Lower leg skin (tissue), 4 donors: ENCODE data around the gene TCERG1L. TPM values are rescaled to one million over a fixed set of nuclear protein-coding genes. Genes with fewer than 3 reads are reported as not detected.

Experiments used
- DNase-seq, 2 donors: peaks; one replicate each; pipeline ENCODE4 v3.0.0-alpha.2; 2019; ENCODE audit warnings: low spot score in 2 of 2
- H3K4me3 ChIP-seq: fragments of 200-600 bp; sonication (generic); 2 replicates; pipeline ENCODE4 v1.5.1; 2017; ENCODE audit warnings: mild to moderate bottlenecking, low read depth; ENCODE audit not compliant: poor library complexity, severe bottlenecking
- CTCF ChIP-seq, 3 donors: fragments of 450-650 bp; IDR thresholded peaks; one replicate each; pipeline ENCODE4 v1.5.1; 2016; ENCODE audit warnings: antibody characterized with exemption in 3 of 3, mild to moderate bottlenecking in 3 of 3, moderate library complexity in 2 of 3
- POLR2A ChIP-seq, 2 donors: fragments of 450-650 bp; IDR thresholded peaks; one replicate each; pipeline ENCODE4 v1.6.1; 2016 to 2017; ENCODE audit warnings: antibody characterized with exemption in 2 of 2, mild to moderate bottlenecking in 1 of 2, moderate library complexity in 1 of 2
- WGBS, 2 donors: methylation state at CpG; one replicate each; pipeline ENCODE4 v1.1.5; 2018; 5-methylcytosine and 5-hydroxymethylcytosine counted together
- intact Hi-C: fragments of 100-400 bp; cut with DNase I; formaldehyde crosslinking; loops from one replicate; pipeline ENCODE4 v1.15.0; 2023; ENCODE audit warnings: low total_unique reads
- total RNA-seq, 4 donors: library from RNA; depleted of rRNA; stranded (reverse); fragments of >200 nt; gene quantifications; one replicate each; pipeline ENCODE4 v1.1.0, GENCODE V29; 2016

The TCERG1L gene
- total RNA-seq, 4 donors from 2014 or later: 0.57 to 1.1 (median 0.90) TPM

GRCh38 chr10:131230641-131231322, 80.7 kb downstream of the TCERG1L start:
- DNase-seq: no peak
- intact Hi-C loops: no loop called here
- no peak overlapping the region for H3K4me3 ChIP-seq
- WGBS, 2 donors: 90 to 95% methylated on average over 12 to 14 of the region's 15 CpGs
- TF ChIP-seq POLR2A (IDR thresholded peaks at IDR 0.05): no peak
- TF ChIP-seq CTCF (IDR thresholded peaks at IDR 0.05): no peak

GRCh38 chr10:131230166-131230565, 81.4 kb downstream of the TCERG1L start:
- no peak for TF ChIP-seq POLR2A (IDR thresholded peaks at IDR 0.05)
- TF ChIP-seq CTCF (IDR thresholded peaks at IDR 0.05): no peak
- no peak overlapping the region for H3K4me3 ChIP-seq
- intact Hi-C loops: no loop called here
- DNase-seq: no peak
- 88 to 89% methylated on average over 16 to 17 of the region's 17 CpGs for WGBS, 2 donors

- WGBS, 2 donors: 88 to 94% methylated on average over 12 to 16 of the region's 16 CpGs
- no peak for TF ChIP-seq CTCF (IDR thresholded peaks at IDR 0.05)
- TF ChIP-seq POLR2A (IDR thresholded peaks at IDR 0.05): no peak
- H3K4me3 ChIP-seq: no peak overlapping the region
- no peak for DNase-seq
- intact Hi-C loops: no loop called here
Measured at GRCh38 chr10:131227163-131227740, 84.3 kb downstream of the TCERG1L start.

- DNase-seq: no peak
- WGBS, 2 donors: 53 to 72% methylated on average over 18 of the region's 18 CpGs
Measured at GRCh38 chr10:131226446-131227162, 84.9 kb downstream of the TCERG1L start.

GRCh38 chr10:131224106-131224505, 87.4 kb downstream of the TCERG1L start:
- intact Hi-C loops: no loop called here
- 83 to 88% methylated on average over 8 of the region's 8 CpGs for WGBS, 2 donors
- DNase-seq: no peak

More at GRCh38 chr10:131226446-131227162, 84.9 kb downstream of the TCERG1L start:
- no peak for TF ChIP-seq CTCF (IDR thresholded peaks at IDR 0.05)
- no peak for TF ChIP-seq POLR2A (IDR thresholded peaks at IDR 0.05)
- H3K4me3 ChIP-seq: no peak overlapping the region
- intact Hi-C loops: no loop called here

More at GRCh38 chr10:131224106-131224505, 87.4 kb downstream of the TCERG1L start:
- H3K4me3 ChIP-seq: no peak overlapping the region
- TF ChIP-seq POLR2A (IDR thresholded peaks at IDR 0.05) (no peak), CTCF (IDR thresholded peaks at IDR 0.05) (no peak)
